A673 (cell line): ENCODE measurements around the gene SREBF1. TPM values are rescaled to one million over a fixed set of nuclear protein-coding genes. Genes with fewer than 3 reads are reported as not detected.

ENCODE experiments used
- BruUV-seq: library from RNA; stranded (reverse); fragments of 400-500 nt; replicated peaks from 2 replicates; lab custom pipeline; 2021; lab: Mats Ljungman, UMichigan
- CTCF ChIA-PET: fragments of 300-600 bp; sonication (Branson Sonifier 250); formaldehyde crosslinking; loops from one replicate; lab custom pipeline; 2022; ENCODE audit warnings: antibody characterized with exemption; lab: Charles Lee
- POLR2A ChIA-PET: fragments of 300-600 bp; sonication (Branson Sonifier 250); formaldehyde crosslinking; loops from one replicate; lab custom pipeline; 2022; ENCODE audit warnings: antibody characterized with exemption; ENCODE audit not compliant: low non-redundant PET; lab: Charles Lee
- DNase-seq: peaks from one replicate; pipeline ENCODE4 v3.0.0-alpha.2; 2015; ENCODE audit warnings: low spot score
- H3K27ac ChIP-seq: fragments of 200-600 bp; sonication (generic); 2 replicates; pipeline ENCODE4 v1.5.1; 2016; ENCODE audit warnings: mixed run types, low read depth, mild to moderate bottlenecking, mixed read lengths, antibody characterized with exemption, low read length; ENCODE audit not compliant: poor library complexity, severe bottlenecking
- H3K27me3 ChIP-seq: fragments of 200-600 bp; sonication (generic); replicated peaks from 2 replicates; pipeline ENCODE4 v1.6.1; 2017; ENCODE audit warnings: mixed run types, low read depth, mild to moderate bottlenecking, mixed read lengths, antibody characterized with exemption, low read length; ENCODE audit not compliant: insufficient read depth, poor library complexity
- H3K36me3 ChIP-seq: fragments of 200-600 bp; sonication (generic); 2 replicates; pipeline ENCODE4 v1.6.1; 2016; ENCODE audit warnings: mixed run types, mild to moderate bottlenecking, mixed read lengths, antibody characterized with exemption, low read length; ENCODE audit not compliant: insufficient read depth, poor library complexity, severe bottlenecking
- H3K4me1 ChIP-seq: fragments of 200-600 bp; sonication (generic); 2 replicates; pipeline ENCODE4 v1.6.1; 2017; ENCODE audit warnings: mixed run types, mild to moderate bottlenecking, mixed read lengths, antibody characterized with exemption, low read length; ENCODE audit not compliant: insufficient read depth, poor library complexity, severe bottlenecking
- H3K4me3 ChIP-seq: fragments of 200-600 bp; sonication (generic); 2 replicates; pipeline ENCODE4 v1.5.1; 2016; ENCODE audit warnings: low read depth, mixed run types, mild to moderate bottlenecking, mixed read lengths, low read length; ENCODE audit not compliant: poor library complexity, severe bottlenecking
- H3K9me3 ChIP-seq: fragments of 200-600 bp; sonication (generic); 2 replicates; pipeline ENCODE4 v1.6.1; 2016; ENCODE audit warnings: mixed run types, low read depth, mild to moderate bottlenecking, mixed read lengths, antibody characterized with exemption, low read length; ENCODE audit not compliant: poor library complexity, severe bottlenecking
- CTCF ChIP-seq: fragments of 300-800, 200-600 bp; sonication (generic); conservative IDR thresholded peaks from 2 replicates; pipeline ENCODE4 v1.5.1; 2017; ENCODE audit warnings: low read depth, mild to moderate bottlenecking, antibody characterized with exemption, low read length, moderate library complexity, mixed read lengths
- EZH2 ChIP-seq: fragments of 200-600 bp; sonication (generic); IDR thresholded peaks from 2 replicates; pipeline ENCODE4 v1.6.1; 2017; ENCODE audit warnings: borderline replicate concordance, low read depth, mild to moderate bottlenecking, mixed read lengths, antibody characterized with exemption, low read length; ENCODE audit not compliant: poor library complexity, severe bottlenecking
- intact Hi-C: fragments of 100-400 bp; cut with micrococcal nuclease; formaldehyde crosslinking; loops from one replicate; pipeline ENCODE4 v1.10.0; 2022; ENCODE audit not compliant: unreplicated experiment
- total RNA-seq: library from RNA; stranded (reverse); gene quantifications from 2 replicates; pipeline ENCODE4 v1.2.3, GENCODE V29; 2021

Gene SREBF1
- total RNA-seq, 1 experiment from 2014 or later, result 240 TPM

- ChIA-PET POLR2A (interaction anchor here (0.5 kb wide), 1 partner anchor 12 kb away, joined by 3 read pairs; no protein-coding TSS in a partner anchor), CTCF (no interaction called here)
- no peaks in the 10 kb centered on the region for H3K27me3 ChIP-seq
- TF ChIP-seq CTCF (no peak), EZH2 (no peak)
- H3K4me1 ChIP-seq, result peaks cover 71% of the 10 kb centered on the region
- no peaks in the 10 kb centered on the region for H3K9me3 ChIP-seq
- intact Hi-C loops, result no loop called here
- no TSS peak for BruUV-seq
- H3K27ac ChIP-seq, result peak overlapping the region; percentile 100
- no peak overlapping the region for H3K4me3 ChIP-seq
- H3K36me3 ChIP-seq, result peaks cover 4% of the 10 kb centered on the region
- DNase-seq, result peak; percentile 73
Observed at GRCh38 chr17:17837966-17838962, 1.5 kb upstream of the SREBF1 start.

GRCh38 chr17:17837380-17837821, 615 bp upstream of the SREBF1 start:
- ChIA-PET POLR2A (interaction anchor here (0.5 kb wide), 1 partner anchor 12 kb away, joined by 3 read pairs; no protein-coding TSS in a partner anchor), CTCF (no interaction called here)
- DNase-seq, result no peak
- TF ChIP-seq CTCF (no peak), EZH2 (no peak)
- Histone ChIP-seq H3K36me3 (peaks cover 4% of the 10 kb centered on the region), H3K4me3 (peak overlapping the region; percentile 96), H3K4me1 (peaks cover 71% of the 10 kb centered on the region), H3K27ac (peak overlapping the region; percentile 100), H3K9me3 (no peaks in the 10 kb centered on the region), H3K27me3 (no peaks in the 10 kb centered on the region)
- BruUV-seq, result TSS peak; percentile 70
- intact Hi-C loops, result no loop called here

- H3K27me3 ChIP-seq, result no peaks in the 10 kb centered on the region
- H3K9me3 ChIP-seq, result no peaks in the 10 kb centered on the region
- H3K4me1 ChIP-seq, result peaks cover 77% of the 10 kb centered on the region
- CTCF ChIA-PET, result no interaction called here
- peak; percentile 97 for DNase-seq
- intact Hi-C loops, result no loop called here
- POLR2A ChIA-PET, result interaction anchor here (0.6 kb wide), 2 partner anchors 14 to 39 kb away, joined by 4 to 5 read pairs; no protein-coding TSS in a partner anchor
- peak overlapping the region; percentile 96 for H3K4me3 ChIP-seq
- no peak for TF ChIP-seq EZH2
- TF ChIP-seq CTCF, result no peak
- no TSS peak for BruUV-seq
- H3K36me3 ChIP-seq, result peaks cover 15% of the 10 kb centered on the region
- peak overlapping the region; percentile 100 for H3K27ac ChIP-seq
Observed at GRCh38 chr17:17836250-17836817, 452 bp downstream of the SREBF1 start.
